ENCODE data around the gene TOMM40.

- no peak for TF ChIP-seq CTCF (IDR thresholded peaks at IDR 0.05)
- TF ChIP-seq EP300 (IDR thresholded peaks at IDR 0.05) = no peak
Measured at GRCh38 chr19:44924243-44924725, 33.2 kb downstream of the TOMM40 start.
